Trophoblast cell (in vitro differentiated cells and primary cell): ENCODE data around the gene CENPP.

Experiments used
- DNase-seq, 2 donors: peaks; one replicate each; pipeline ENCODE4 v3.0.0-alpha.2; 2016
- H2AFZ ChIP-seq: 2 replicates; pipeline ENCODE4 v1.6.1; 2013; ENCODE audit warnings: low read length, moderate library complexity, mild to moderate bottlenecking; ENCODE audit not compliant: insufficient read depth, poor library complexity
- H2AK5ac ChIP-seq: 2 replicates; pipeline ENCODE4 v1.6.1; 2013; ENCODE audit warnings: mild to moderate bottlenecking, low read length
- H2BK120ac ChIP-seq: 2 replicates; pipeline ENCODE4 v1.6.1; 2013; ENCODE audit warnings: low read length, mild to moderate bottlenecking, moderate library complexity; ENCODE audit not compliant: insufficient read depth, poor library complexity
- H2BK12ac ChIP-seq: 2 replicates; pipeline ENCODE4 v1.6.1; 2013; ENCODE audit warnings: mild to moderate bottlenecking, low read length, moderate library complexity
- H2BK5ac ChIP-seq: 2 replicates; pipeline ENCODE4 v1.6.1; 2013; ENCODE audit warnings: low read length, low read depth, moderate library complexity, mild to moderate bottlenecking; ENCODE audit not compliant: poor library complexity
- H3K14ac ChIP-seq: 2 replicates; pipeline ENCODE4 v1.6.1; 2013; ENCODE audit warnings: mild to moderate bottlenecking, low read length
- H3K18ac ChIP-seq: 2 replicates; pipeline ENCODE4 v1.6.1; 2013; ENCODE audit warnings: mild to moderate bottlenecking, low read length
- H3K23ac ChIP-seq: 2 replicates; pipeline ENCODE4 v1.6.1; 2013; ENCODE audit warnings: low read length
- H3K27ac ChIP-seq: 2 replicates; pipeline ENCODE4 v1.5.1; 2013; ENCODE audit warnings: low read depth, mild to moderate bottlenecking, inconsistent platforms, low read length, moderate library complexity
- H3K27me3 ChIP-seq: 2 replicates; pipeline ENCODE4 v1.6.1; 2013; ENCODE audit warnings: inconsistent platforms, mild to moderate bottlenecking, low read length, moderate library complexity; ENCODE audit not compliant: insufficient read depth
- H3K36me3 ChIP-seq, 2 experiments: 1 replicate in 1 of 2; 2 replicates in 1 of 2; pipeline ENCODE4 v1.6.1; 2013; ENCODE audit warnings: low read length in 2 of 2, mild to moderate bottlenecking in 2 of 2, moderate library complexity in 1 of 2; ENCODE audit not compliant: insufficient read depth in 2 of 2, control insufficient read depth in 1 of 2
- H3K4ac ChIP-seq: 2 replicates; pipeline ENCODE4 v1.6.1; 2013; ENCODE audit warnings: low read depth, mild to moderate bottlenecking, low read length, moderate library complexity
- H3K4me1 ChIP-seq, 2 experiments: 1 replicate in 1 of 2; 2 replicates in 1 of 2; pipeline ENCODE4 v1.6.1; 2013; ENCODE audit warnings: low read length in 2 of 2, mild to moderate bottlenecking in 2 of 2, moderate library complexity in 1 of 2; ENCODE audit not compliant: insufficient read depth in 2 of 2, control insufficient read depth in 1 of 2
- H3K4me2 ChIP-seq: 2 replicates; pipeline ENCODE4 v1.6.1; 2013; ENCODE audit warnings: inconsistent platforms, mild to moderate bottlenecking, low read length, moderate library complexity
- H3K4me3 ChIP-seq: 2 replicates; pipeline ENCODE4 v1.5.1; 2013; ENCODE audit warnings: mild to moderate bottlenecking, low read depth, low read length, inconsistent platforms
- H3K79me1 ChIP-seq: one replicate; pipeline ENCODE4 v1.6.1; 2013; ENCODE audit warnings: low read length
- H3K79me2 ChIP-seq: 2 replicates; pipeline ENCODE4 v1.6.1; 2013; ENCODE audit warnings: low read length, mild to moderate bottlenecking; ENCODE audit not compliant: control insufficient read depth, insufficient read depth, poor library complexity
- H3K9ac ChIP-seq: 2 replicates; pipeline ENCODE4 v1.6.1; 2013; ENCODE audit warnings: mild to moderate bottlenecking, low read length
- H3K9me3 ChIP-seq: 2 replicates; pipeline ENCODE4 v1.6.1; 2013; ENCODE audit warnings: low read depth, mild to moderate bottlenecking, control low read depth, inconsistent platforms, low read length; ENCODE audit not compliant: insufficient read depth
- H4K12ac ChIP-seq: 2 replicates; pipeline ENCODE4 v1.6.1; 2013; ENCODE audit warnings: low read depth, mild to moderate bottlenecking, low read length, moderate library complexity
- H4K8ac ChIP-seq: 2 replicates; pipeline ENCODE4 v1.6.1; 2013; ENCODE audit warnings: low read depth, mild to moderate bottlenecking, low read length, moderate library complexity
- H4K91ac ChIP-seq: one replicate; pipeline ENCODE4 v1.6.1; 2013; ENCODE audit warnings: low read depth, mild to moderate bottlenecking, low read length, moderate library complexity
- WGBS: extraction: QIAGEN DNeasy Blood & Tissue Kit; methylation state at CpG from one replicate; pipeline ENCODE4 v1.1.7; 2013; ENCODE audit warnings: missing lambda C conversion rate; ENCODE audit not compliant: insufficient read length, insufficient coverage; ENCODE audit errors: extremely low coverage; 5-methylcytosine and 5-hydroxymethylcytosine counted together

CENPP gene

GRCh38 chr9:92605224-92605623 is 279.5 kb downstream of the CENPP start:
- Histone ChIP-seq H3K4me2 (no peak overlapping the region), H3K79me1 (peaks cover 2% of the 10 kb centered on the region), H3K14ac (no peak overlapping the region), H3K4me1 (peaks cover 6 to 10% of the 10 kb centered on the region in 2 experiments), H2BK12ac (no peak overlapping the region), H4K12ac (no peak overlapping the region), H3K23ac (no peak overlapping the region), H2AK5ac (no peak overlapping the region), H4K91ac (no peak overlapping the region), H3K36me3 (no peaks in the 10 kb centered on the region), H3K9me3 (peaks cover 3% of the 10 kb centered on the region), H2BK5ac (no peak overlapping the region), H4K8ac (no peak overlapping the region), H3K79me2 (no peaks in the 10 kb centered on the region), H3K4me3 (no peak overlapping the region), H3K9ac (no peak overlapping the region), H3K4ac (no peak overlapping the region), H2AFZ (no peak overlapping the region), H3K18ac (no peak overlapping the region), H3K27me3 (no peaks in the 10 kb centered on the region), H3K27ac (no peak overlapping the region), H2BK120ac (no peak overlapping the region)
- no CpG with 5 or more reads among the region's 5 CpGs for WGBS
- no peak for DNase-seq

DNA sequence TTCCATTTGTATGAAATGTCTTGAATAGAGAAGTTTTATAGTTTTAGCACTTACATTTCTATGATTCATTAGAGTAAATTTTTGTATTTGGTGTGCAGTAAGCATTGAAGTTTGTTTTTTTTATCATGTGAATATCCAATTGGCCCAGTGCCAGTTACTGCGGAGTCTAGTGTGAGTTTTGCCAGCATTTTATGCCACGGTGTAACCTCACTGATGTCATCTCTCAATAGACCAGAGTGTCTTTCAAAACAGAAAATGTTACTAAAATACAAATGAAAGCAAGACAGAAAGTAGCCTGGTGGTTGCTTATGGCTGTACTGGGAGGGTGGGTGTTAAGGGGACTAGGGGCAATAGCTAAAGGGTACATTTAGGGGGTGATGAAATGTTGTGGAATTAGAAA is 281.3 kb downstream of the CENPP start:
- no CpG with 5 or more reads among the region's 2 CpGs for WGBS
- no peak overlapping the region for H2BK5ac ChIP-seq
- H2AFZ ChIP-seq: no peak overlapping the region
- H3K23ac ChIP-seq: no peak overlapping the region
- no peak overlapping the region for H3K27ac ChIP-seq
- H3K79me2 ChIP-seq: no peaks in the 10 kb centered on the region
- H4K8ac ChIP-seq: no peak overlapping the region
- H2BK12ac ChIP-seq: no peak overlapping the region
- H3K9ac ChIP-seq: no peak overlapping the region
- H3K14ac ChIP-seq: no peak overlapping the region
- H4K12ac ChIP-seq: no peak overlapping the region
- no peak overlapping the region for H4K91ac ChIP-seq
- H3K4me2 ChIP-seq: no peak overlapping the region
- no peak overlapping the region for H3K4ac ChIP-seq
- peaks cover 7 to 16% of the 10 kb centered on the region in 2 experiments for H3K36me3 ChIP-seq
- no peak overlapping the region for H3K4me3 ChIP-seq
- no peak overlapping the region for H2BK120ac ChIP-seq
- no peak overlapping the region for H2AK5ac ChIP-seq
- H3K4me1 ChIP-seq: no peaks in the 10 kb centered on the region
- H3K18ac ChIP-seq: no peak overlapping the region
- no peaks in the 10 kb centered on the region for H3K27me3 ChIP-seq
- H3K79me1 ChIP-seq: no peaks in the 10 kb centered on the region
- no peak for DNase-seq
- H3K9me3 ChIP-seq: peaks cover 3% of the 10 kb centered on the region

- WGBS: no CpG with 5 or more reads among the region's 4 CpGs
These were observed 282.0 kb downstream of the CENPP start for GRCh38 chr9:92607773-92608172.

GRCh38 chr9:92608241-92608908 is 282.6 kb downstream of the CENPP start:
- Histone ChIP-seq H3K9me3 (peaks cover 2% of the 10 kb centered on the region), H2BK120ac (no peak overlapping the region), H3K27ac (no peak overlapping the region), H3K4ac (no peak overlapping the region), H2AK5ac (no peak overlapping the region), H3K9ac (no peak overlapping the region), H4K91ac (no peak overlapping the region), H2BK5ac (no peak overlapping the region), H2BK12ac (no peak overlapping the region), H3K14ac (no peak overlapping the region), H3K23ac (no peak overlapping the region), H3K79me2 (no peaks in the 10 kb centered on the region), H4K8ac (no peak overlapping the region), H3K18ac (no peak overlapping the region), H3K36me3 (peaks cover 17 to 28% of the 10 kb centered on the region in 2 experiments), H3K79me1 (no peaks in the 10 kb centered on the region), H3K4me1 (no peaks in the 10 kb centered on the region), H3K4me2 (no peak overlapping the region), H4K12ac (no peak overlapping the region), H2AFZ (no peak overlapping the region), H3K4me3 (no peak overlapping the region), H3K27me3 (no peaks in the 10 kb centered on the region)
- WGBS: no CpG with 5 or more reads among the region's 10 CpGs
- DNase-seq: no peak

More at GRCh38 chr9:92607773-92608172, 282.0 kb downstream of the CENPP start:
- no peak overlapping the region for H3K4ac ChIP-seq
- no peak overlapping the region for H2BK120ac ChIP-seq
- H2BK12ac ChIP-seq: no peak overlapping the region
- DNase-seq: no peak
- H3K18ac ChIP-seq: no peak overlapping the region
- no peak overlapping the region for H3K9ac ChIP-seq
- no peak overlapping the region for H3K23ac ChIP-seq
- H4K91ac ChIP-seq: no peak overlapping the region
- H2AFZ ChIP-seq: no peak overlapping the region
- no peak overlapping the region for H3K14ac ChIP-seq
- H3K4me2 ChIP-seq: no peak overlapping the region
- H2BK5ac ChIP-seq: no peak overlapping the region
- H3K79me1 ChIP-seq: no peaks in the 10 kb centered on the region
- H4K12ac ChIP-seq: no peak overlapping the region
- H3K9me3 ChIP-seq: peaks cover 3% of the 10 kb centered on the region
- H3K79me2 ChIP-seq: no peaks in the 10 kb centered on the region
- H3K4me1 ChIP-seq: no peaks in the 10 kb centered on the region
- no peak overlapping the region for H2AK5ac ChIP-seq
- no peak overlapping the region for H4K8ac ChIP-seq
- H3K27ac ChIP-seq: no peak overlapping the region
- H3K27me3 ChIP-seq: no peaks in the 10 kb centered on the region
- peaks cover 13 to 22% of the 10 kb centered on the region in 2 experiments for H3K36me3 ChIP-seq
- H3K4me3 ChIP-seq: no peak overlapping the region
